HG03103 (cell line): ENCODE data around the gene GNGT2.
"Not testable (repeated sequence)": the region's sequence is repeated elsewhere in the genome, so short reads cannot be mapped to it uniquely, and the experiment has no call there.

ENCODE experiments used
- ATAC-seq: cut with Tn5 transposase; IDR thresholded peaks from one replicate; pipeline ENCODE4 v1.9.1; 2021; ENCODE audit warnings: low read depth; ENCODE audit not compliant: unreplicated experiment

The GNGT2 gene

DNA sequence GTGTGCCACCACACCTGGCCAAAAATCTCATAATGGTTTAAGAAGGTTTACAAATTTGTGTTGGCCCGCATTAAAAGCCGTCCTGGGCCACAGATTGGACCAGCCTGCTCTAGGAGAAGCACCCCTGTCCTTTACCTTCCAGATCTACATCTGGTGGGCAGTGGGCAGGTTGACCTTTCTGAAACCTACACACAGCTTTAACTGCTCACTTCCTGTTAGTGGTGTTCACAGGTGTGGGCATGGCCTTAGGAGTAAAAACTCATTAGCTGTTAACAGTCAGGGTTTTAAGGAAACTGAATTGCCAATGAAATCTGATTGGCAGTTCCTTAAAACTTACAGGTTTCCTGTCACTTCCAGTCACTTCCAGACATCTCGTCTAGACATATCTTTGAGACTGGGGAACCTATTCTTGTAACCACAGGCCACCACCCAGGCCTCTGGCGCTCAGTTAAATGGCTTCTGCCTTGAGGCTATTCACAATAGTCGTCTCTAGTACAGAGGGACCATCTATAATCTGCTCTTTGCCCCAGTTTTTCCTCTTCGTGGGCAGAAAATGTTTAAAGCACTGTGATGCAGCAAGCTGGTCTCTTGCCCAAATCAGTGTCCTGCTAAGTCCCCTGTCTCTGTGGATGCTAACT, 29.3 kb downstream of the GNGT2 start:
- ATAC-seq: no peak

DNA sequence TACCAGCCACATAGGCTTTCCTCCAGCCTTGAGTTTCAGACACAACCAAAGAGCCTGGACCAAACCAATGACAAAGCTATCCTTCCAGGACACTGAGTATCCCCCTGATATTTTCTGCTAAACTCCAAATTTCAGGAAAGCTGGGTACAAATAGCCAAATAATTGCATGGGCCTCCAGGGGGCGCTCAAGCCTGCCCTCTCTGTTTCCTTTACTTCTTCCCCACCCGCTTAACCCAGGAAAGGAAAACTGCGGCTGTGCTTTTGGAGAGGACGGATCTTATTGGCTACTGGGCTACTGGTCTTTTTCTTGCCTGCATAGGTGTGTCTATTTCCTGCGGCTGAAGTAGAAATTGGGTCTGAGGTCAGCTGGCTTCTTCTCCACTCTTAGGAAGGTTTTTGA, 30.1 kb downstream of the GNGT2 start:
- no peak for ATAC-seq

DNA sequence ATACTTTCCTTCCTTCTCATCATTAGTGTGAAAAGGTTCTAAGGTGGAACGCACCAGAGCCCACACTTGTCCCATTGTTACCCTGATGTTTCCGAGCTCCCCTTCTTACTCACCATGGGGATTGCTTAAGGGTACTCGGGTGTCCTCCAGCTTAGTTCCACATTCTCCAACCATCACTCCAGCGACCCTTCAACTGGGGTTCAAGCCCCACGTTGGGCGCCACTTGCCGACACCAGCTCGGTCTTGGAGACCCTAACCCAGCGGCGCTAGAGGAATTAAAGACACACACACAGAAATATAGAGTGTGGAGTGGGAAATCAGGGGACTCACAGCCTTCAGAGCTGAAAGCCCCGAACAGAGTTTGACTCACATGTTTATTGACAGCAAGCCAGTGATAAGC, 34.4 kb downstream of the GNGT2 start:
- not testable (repeated sequence) for ATAC-seq

DNA sequence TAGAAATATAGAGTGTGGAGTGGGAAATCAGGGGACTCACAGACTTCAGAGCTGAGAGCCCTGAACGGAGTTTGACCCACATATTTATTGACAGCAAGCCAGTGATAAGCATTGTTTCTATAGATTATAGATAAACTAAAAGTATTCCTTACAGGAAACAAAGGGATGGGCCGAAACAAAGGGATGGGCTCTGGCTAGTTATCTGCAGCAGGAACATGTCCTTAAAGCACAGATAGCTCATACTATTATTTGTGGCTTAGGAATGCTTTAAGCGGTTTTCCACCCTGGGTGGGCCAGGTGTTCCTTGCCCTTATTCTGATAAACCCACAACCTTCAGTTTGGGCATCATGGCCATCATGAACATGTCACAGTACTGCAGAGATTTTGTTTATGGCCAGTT, 39.7 kb downstream of the GNGT2 start:
- not testable (repeated sequence) for ATAC-seq

DNA sequence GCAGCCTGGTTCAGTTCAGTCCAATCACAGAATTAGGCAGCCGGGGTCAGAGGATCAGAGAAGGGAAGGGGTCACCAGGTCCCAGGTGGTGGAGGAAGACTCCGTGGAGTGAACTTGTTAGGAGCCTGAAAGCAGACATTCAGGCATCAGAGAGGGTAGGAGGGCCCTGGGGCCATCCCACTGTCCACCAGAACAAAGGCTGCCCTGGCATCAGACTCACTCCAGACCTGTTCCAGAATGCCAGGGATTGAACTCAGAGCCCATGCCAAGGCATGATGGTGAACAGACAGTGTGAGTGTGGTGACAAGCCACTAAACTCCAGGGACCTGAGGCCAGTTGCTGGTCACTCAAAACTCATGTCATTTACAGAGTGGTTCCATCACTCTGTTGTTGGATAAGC, 40.2 kb downstream of the GNGT2 start:
- no peak for ATAC-seq

DNA sequence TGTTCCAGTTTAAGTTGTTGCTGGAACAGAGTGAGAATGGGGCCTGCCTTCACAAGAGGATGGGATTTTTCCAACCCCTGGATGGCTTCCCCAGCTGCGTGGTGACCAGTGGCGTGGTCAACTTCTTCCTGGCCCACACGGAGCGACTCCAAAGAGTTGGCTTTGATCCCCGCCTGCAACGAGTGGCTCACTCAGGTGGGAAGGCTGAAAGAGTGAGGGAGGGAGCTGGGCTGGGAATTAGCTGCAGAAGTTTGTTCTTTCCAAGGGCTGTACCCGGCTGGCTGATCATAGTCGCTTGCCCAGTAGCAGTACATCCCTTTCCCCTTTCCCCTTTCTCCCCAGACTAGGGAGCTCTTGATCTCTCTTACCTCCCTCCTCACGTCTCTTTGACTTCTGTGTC, 41.7 kb downstream of the GNGT2 start:
- no peak for ATAC-seq

DNA sequence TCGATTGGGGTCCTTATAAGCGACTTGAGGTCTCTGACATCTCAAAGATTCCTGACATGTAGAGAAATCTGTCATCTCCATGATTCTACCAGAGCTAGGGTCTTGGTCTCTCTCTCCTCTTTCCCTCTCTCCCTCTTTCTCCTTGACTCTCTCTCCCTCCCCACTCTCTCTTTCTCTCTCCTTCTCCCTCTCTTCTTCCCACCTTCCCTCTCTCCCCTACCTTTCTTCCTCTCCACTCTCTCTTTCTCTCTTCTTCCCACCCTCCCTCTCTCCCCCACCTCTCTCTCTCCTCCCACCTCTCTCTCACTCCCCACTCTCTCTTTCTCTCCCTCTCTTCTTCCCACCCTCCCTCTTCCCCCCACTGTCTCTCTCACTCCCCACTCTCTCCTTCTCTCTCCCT, 45.2 kb downstream of the GNGT2 start:
- ATAC-seq: no peak

DNA sequence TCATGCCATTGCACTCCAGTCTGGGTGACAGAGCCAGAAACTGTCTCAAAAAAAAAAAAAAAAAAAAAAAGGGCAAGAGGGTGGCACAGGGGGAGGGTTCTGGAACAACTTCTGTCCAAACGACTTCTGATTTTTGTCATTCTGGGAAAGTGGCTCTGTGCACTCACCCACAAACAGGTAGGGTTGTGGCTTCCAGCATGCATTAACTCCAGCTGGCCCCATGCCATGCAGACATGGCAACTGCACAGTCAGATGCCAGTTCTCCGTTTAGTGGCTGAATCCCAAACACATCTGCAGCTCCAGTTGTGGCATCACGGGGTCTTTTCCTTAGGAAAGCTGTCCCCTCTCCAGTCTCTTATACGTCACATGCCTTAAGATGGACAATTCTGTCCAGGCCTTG, 47.5 kb downstream of the GNGT2 start:
- no peak for ATAC-seq

DNA sequence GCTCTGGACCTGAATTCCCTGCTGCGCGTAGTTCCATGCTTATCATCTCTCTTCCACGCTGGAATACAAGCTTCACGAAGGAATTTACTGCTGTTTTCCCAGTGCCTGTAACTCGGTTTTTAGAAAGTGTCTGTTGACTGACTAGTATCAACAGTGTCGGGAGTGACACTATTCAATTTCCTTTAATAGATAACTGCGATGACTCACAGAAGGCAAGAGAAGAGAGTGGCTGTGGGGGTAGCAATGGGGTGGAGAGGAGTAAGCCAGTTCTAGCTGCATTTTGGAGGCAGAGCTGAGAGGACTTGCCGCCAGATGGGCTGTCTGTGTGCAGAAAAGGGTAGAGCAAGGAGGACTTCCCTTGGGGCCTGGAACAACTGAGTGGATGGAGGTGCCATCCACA, 52.6 kb downstream of the GNGT2 start:
- ATAC-seq: no peak

DNA sequence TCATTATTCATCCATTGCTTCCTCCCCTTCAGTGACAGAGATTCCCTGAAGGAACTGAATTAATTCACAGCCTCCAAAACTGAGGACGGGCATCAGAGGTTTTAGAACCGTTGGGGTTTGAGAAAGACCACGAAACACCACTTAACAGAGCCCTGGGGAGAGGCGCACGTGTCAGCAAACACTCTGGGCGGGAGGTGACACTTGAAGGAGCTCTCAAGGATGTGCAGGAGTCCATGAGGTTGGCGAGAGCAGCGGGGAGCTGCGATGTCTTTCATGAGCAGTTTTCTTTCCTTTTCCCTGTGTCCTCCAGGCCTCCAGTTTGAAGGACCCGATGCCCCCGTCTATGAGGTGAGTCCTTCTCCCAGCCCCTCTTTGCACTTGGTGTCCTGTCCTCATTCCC, 54.1 kb downstream of the GNGT2 start:
- ATAC-seq: no peak
